HepG2 (cell line): ENCODE data around the gene BCAR3. TPM values are rescaled to one million over a fixed set of nuclear protein-coding genes. Genes with fewer than 3 reads are reported as not detected.

Experiments
- ATAC-seq: fragments of 200-7000 bp; cut with Tn5 transposase; 3 replicates; pipeline ENCODE4 v1.9.1; 2020; ENCODE audit warnings: mild to moderate bottlenecking, moderate library complexity
- BruUV-seq: library from RNA; stranded (reverse); fragments of 400-500 nt; replicated peaks from 2 replicates; lab custom pipeline; 2021; lab: Mats Ljungman, UMichigan
- CTCF ChIA-PET: fragments of 300-600 bp; formaldehyde crosslinking; extraction: SDS; loops from one replicate; lab custom pipeline; 2021; ENCODE audit warnings: low total read pairs, inconsistent platforms, low intra/inter-chr PET ratio; lab: Yijun Ruan, JAX
- POLR2A ChIA-PET: fragments of 350-600 bp; sonication (Branson Sonifier 250); formaldehyde crosslinking; loops from one replicate; lab custom pipeline; 2020; ENCODE audit warnings: antibody characterized with exemption, inconsistent platforms; lab: Yijun Ruan, JAX
- DNase-seq: peaks from one replicate; pipeline ENCODE4 v3.0.0-alpha.2; 2015; ENCODE audit warnings: low spot score
- FAIRE-seq: peaks from 3 replicates; lab custom pipeline; 2011; peaks lifted over from hg19 to GRCh38; lab: Jason Lieb, UNC
- H2AFZ ChIP-seq: one replicate; pipeline ENCODE4 v1.6.1; 2011; ENCODE audit warnings: low read length, inconsistent platforms
- H3K27ac ChIP-seq: fragments of 300-600 bp; 3 replicates; pipeline ENCODE4 v1.8.0; 2011; ENCODE audit warnings: mixed run types, mild to moderate bottlenecking, mixed read lengths, low read length, inconsistent platforms; ENCODE audit not compliant: insufficient read depth; ENCODE audit errors: extremely low read length
- H3K27me3 ChIP-seq, 2 experiments: fragments of 200-600 bp in 1 of 2; 2 replicates in 1 of 2; 3 replicates in 1 of 2; pipeline versions ENCODE4 v1.6.0 to v1.8.0; 2011; ENCODE audit warnings: low read length in 2 of 2, mild to moderate bottlenecking in 2 of 2, moderate library complexity in 2 of 2, inconsistent platforms in 1 of 2; ENCODE audit not compliant: insufficient read depth in 2 of 2, control insufficient read depth in 1 of 2
- H3K36me3 ChIP-seq, 2 experiments: fragments of 200-600 bp in 1 of 2; replicated peaks in 1 of 2; 2 replicates in 1 of 2; 3 replicates in 1 of 2; pipeline versions ENCODE4 v1.5.1 to v1.8.0; 2011; ENCODE audit warnings: low read length in 2 of 2, inconsistent platforms in 1 of 2; ENCODE audit not compliant: insufficient read depth in 2 of 2, control insufficient read depth in 1 of 2
- H3K4me1 ChIP-seq: 2 replicates; pipeline ENCODE4 v1.5.1; 2012; ENCODE audit warnings: low read length, inconsistent platforms; ENCODE audit not compliant: insufficient read depth
- H3K4me2 ChIP-seq: 2 replicates; pipeline ENCODE4 v1.6.0; 2011; ENCODE audit warnings: low read depth, low read length, inconsistent platforms
- H3K4me3 ChIP-seq, 3 experiments: fragments of 200-600 bp in 1 of 3; sonication (generic), shearing (Covaris generic) in 1 of 3; replicated peaks in 1 of 3; 2 replicates each; pipeline ENCODE4 v1.5.1; 2011 to 2016; ENCODE audit warnings: low read length in 3 of 3, inconsistent platforms in 2 of 3, low read depth in 2 of 3, mild to moderate bottlenecking in 2 of 3, control low read depth in 1 of 3, mixed read lengths in 1 of 3; ENCODE audit not compliant: insufficient read depth in 1 of 3
- H3K79me2 ChIP-seq: one replicate; pipeline ENCODE4 v1.6.1; 2011; ENCODE audit warnings: low read length, inconsistent platforms; ENCODE audit not compliant: insufficient read depth
- H3K9ac ChIP-seq: 2 replicates; pipeline ENCODE4 v1.6.0; 2011; ENCODE audit warnings: mild to moderate bottlenecking, low read depth, low read length, inconsistent platforms; ENCODE audit not compliant: insufficient read depth
- H3K9me3 ChIP-seq: 2 replicates; pipeline ENCODE4 v1.5.1; 2012; ENCODE audit warnings: mild to moderate bottlenecking, low read length
- H4K20me1 ChIP-seq: 2 replicates; pipeline ENCODE4 v1.6.0; 2011; ENCODE audit warnings: inconsistent platforms, mild to moderate bottlenecking, low read length, moderate library complexity; ENCODE audit not compliant: insufficient read depth
- EEA1 ChIP-seq: sonication (generic); formaldehyde crosslinking; IDR thresholded peaks from 2 replicates; pipeline ENCODE4 v1.5.1; 2020; ENCODE audit warnings: mild to moderate bottlenecking, missing genetic modification reagents, borderline replicate concordance
- RXRB ChIP-seq: IDR thresholded peaks from 2 replicates; pipeline ENCODE4 v1.6.1; 2016; ENCODE audit warnings: borderline replicate concordance, missing genetic modification reagents, missing compliant biosample characterization
- ZNF337 ChIP-seq: sonication (generic); formaldehyde crosslinking; IDR thresholded peaks from 2 replicates; pipeline ENCODE4 v1.5.1; 2020; ENCODE audit warnings: missing genetic modification reagents, low read depth, mild to moderate bottlenecking, borderline replicate concordance
- ZNF7 ChIP-seq: IDR thresholded peaks from 2 replicates; pipeline ENCODE4 v1.6.1; 2016; ENCODE audit warnings: missing biosample characterization, missing genetic modification reagents
- WGBS: methylation state at CpG from one replicate; pipeline ENCODE4 v1.1.6; 2017; ENCODE audit warnings: low lambda C conversion rate; 5-methylcytosine and 5-hydroxymethylcytosine counted together
- in situ Hi-C: cut with HindIII; loops from 2 replicates; pipeline ENCODE4 v1.10.0; 2017; ENCODE audit warnings: low pct_unique_long_range_greater_than_20kb; ENCODE audit not compliant: extremely low pct_ligation_motif_present
- intact Hi-C: fragments of 100-400 bp; cut with micrococcal nuclease; formaldehyde crosslinking; loops from one replicate; pipeline ENCODE4 v1.10.0; 2022; ENCODE audit not compliant: unreplicated experiment
- polyA plus RNA-seq, 8 experiments: library from polyadenylated mRNA; depleted of rRNA in 3 of 8; stranded (reverse) in 7 of 8; unstranded in 1 of 8; fragments of >200 nt; fragmentation: Illumina TruSeq in 4 of 8; extraction: Trizol in 4 of 8; gene quantifications; 2 replicates each; pipeline versions ENCODE4 v1.2.1 to v1.2.3, GENCODE V29; 2011 to 2016; ENCODE audit warnings: low read depth in 4 of 8, missing spikeins in 1 of 8, mixed read lengths in 1 of 8; ENCODE audit not compliant: insufficient read depth in 1 of 8
- total RNA-seq, 5 experiments: library from RNA; depleted of rRNA; stranded (reverse); fragments of >200 nt; fragmentation: Illumina TruSeq; extraction: Trizol; gene quantifications; 2 replicates each; pipeline ENCODE4 v1.2.3, GENCODE V29; 2016; ENCODE audit warnings: low read depth in 1 of 5
- TF ChIP-seq, protein P1 (sequence below): sonication (generic); formaldehyde crosslinking; IDR thresholded peaks from 2 replicates; pipeline ENCODE4 v1.5.0; 2020; ENCODE audit warnings: mild to moderate bottlenecking, missing genetic modification reagents
- TF ChIP-seq, protein P2 (sequence below): sonication (generic); formaldehyde crosslinking; IDR thresholded peaks from 2 replicates; pipeline ENCODE4 v1.4.0; 2020; ENCODE audit warnings: missing genetic modification reagents
- TF ChIP-seq, protein P3 (sequence below): sonication (generic); formaldehyde crosslinking; conservative IDR thresholded peaks from 2 replicates; pipeline ENCODE4 v1.8.0; 2022; ENCODE audit warnings: mild to moderate bottlenecking, moderate library complexity, missing genetic modification reagents
- TF ChIP-seq, protein P4 (sequence below): sonication (generic); formaldehyde crosslinking; IDR thresholded peaks from 2 replicates; pipeline ENCODE4 v1.4.0; 2020; ENCODE audit warnings: missing genetic modification reagents

Gene BCAR3
- total and polyA plus RNA-seq, 2 of the 13 experiments (the other 11 are each of a cell fraction or from before 2014, with no cell fraction given) = 3.6 to 4.8 TPM

DNA sequence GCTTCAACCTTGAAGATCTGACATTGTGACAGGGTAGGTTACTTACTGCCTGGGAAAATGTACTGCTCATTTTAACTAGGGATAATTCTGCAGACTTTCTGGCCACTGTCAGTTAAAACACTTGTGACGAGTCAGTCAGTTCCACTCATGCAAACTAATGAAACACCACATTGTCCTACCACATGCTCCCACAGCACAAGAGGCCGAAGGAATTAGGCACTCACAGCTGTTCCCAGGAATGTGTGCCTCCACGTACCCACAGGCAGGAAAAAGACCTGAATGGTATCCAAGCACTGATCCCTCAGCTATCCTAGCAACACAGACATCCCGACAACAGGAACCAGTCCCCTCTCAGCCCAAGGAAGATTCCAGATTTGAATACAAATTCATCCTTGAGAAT, 12.3 kb downstream of the BCAR3 start:
- no peaks in the 10 kb centered on the region for H4K20me1 ChIP-seq
- no peak for ATAC-seq
- BruUV-seq = no TSS peak

More for the DNA sequence above, 12.3 kb downstream of the BCAR3 start:
- no peak overlapping the region for H3K4me2 ChIP-seq
- intact Hi-C loops (no loop called here), in situ Hi-C loops (no loop called here)
- H3K27ac ChIP-seq = no peak overlapping the region
- H3K4me1 ChIP-seq = peaks cover 69% of the 10 kb centered on the region
- POLR2A ChIA-PET = interaction anchor here (1.0 kb wide), 1 partner anchor 324 kb away, joined by 3 read pairs; no protein-coding TSS in a partner anchor
- TF ChIP-seq, protein P1, sequence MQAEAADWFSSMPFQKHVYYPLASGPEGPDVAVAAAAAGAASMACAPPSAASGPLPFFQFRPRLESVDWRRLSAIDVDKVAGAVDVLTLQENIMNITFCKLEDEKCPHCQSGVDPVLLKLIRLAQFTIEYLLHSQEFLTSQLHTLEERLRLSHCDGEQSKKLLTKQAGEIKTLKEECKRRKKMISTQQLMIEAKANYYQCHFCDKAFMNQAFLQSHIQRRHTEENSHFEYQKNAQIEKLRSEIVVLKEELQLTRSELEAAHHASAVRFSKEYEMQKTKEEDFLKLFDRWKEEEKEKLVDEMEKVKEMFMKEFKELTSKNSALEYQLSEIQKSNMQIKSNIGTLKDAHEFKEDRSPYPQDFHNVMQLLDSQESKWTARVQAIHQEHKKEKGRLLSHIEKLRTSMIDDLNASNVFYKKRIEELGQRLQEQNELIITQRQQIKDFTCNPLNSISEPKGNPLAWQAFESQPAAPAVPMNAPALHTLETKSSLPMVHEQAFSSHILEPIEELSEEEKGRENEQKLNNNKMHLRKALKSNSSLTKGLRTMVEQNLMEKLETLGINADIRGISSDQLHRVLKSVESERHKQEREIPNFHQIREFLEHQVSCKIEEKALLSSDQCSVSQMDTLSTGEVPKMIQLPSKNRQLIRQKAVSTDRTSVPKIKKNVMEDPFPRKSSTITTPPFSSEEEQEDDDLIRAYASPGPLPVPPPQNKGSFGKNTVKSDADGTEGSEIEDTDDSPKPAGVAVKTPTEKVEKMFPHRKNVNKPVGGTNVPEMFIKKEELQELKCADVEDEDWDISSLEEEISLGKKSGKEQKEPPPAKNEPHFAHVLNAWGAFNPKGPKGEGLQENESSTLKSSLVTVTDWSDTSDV (CRISPR knock-in tag) = no peak
- no peak for TF ChIP-seq RXRB (CRISPR knock-in tag)
- TF ChIP-seq ZNF7 (CRISPR knock-in tag) = no peak
- TF ChIP-seq, protein P2, sequence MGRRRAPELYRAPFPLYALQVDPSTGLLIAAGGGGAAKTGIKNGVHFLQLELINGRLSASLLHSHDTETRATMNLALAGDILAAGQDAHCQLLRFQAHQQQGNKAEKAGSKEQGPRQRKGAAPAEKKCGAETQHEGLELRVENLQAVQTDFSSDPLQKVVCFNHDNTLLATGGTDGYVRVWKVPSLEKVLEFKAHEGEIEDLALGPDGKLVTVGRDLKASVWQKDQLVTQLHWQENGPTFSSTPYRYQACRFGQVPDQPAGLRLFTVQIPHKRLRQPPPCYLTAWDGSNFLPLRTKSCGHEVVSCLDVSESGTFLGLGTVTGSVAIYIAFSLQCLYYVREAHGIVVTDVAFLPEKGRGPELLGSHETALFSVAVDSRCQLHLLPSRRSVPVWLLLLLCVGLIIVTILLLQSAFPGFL (CRISPR knock-in tag) = no peak
- no peak for TF ChIP-seq EEA1 (CRISPR knock-in tag)
- TF ChIP-seq, protein P3, sequence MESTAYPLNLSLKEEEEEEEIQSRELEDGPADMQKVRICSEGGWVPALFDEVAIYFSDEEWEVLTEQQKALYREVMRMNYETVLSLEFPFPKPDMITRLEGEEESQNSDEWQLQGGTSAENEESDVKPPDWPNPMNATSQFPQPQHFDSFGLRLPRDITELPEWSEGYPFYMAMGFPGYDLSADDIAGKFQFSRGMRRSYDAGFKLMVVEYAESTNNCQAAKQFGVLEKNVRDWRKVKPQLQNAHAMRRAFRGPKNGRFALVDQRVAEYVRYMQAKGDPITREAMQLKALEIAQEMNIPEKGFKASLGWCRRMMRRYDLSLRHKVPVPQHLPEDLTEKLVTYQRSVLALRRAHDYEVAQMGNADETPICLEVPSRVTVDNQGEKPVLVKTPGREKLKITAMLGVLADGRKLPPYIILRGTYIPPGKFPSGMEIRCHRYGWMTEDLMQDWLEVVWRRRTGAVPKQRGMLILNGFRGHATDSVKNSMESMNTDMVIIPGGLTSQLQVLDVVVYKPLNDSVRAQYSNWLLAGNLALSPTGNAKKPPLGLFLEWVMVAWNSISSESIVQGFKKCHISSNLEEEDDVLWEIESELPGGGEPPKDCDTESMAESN (CRISPR knock-in tag) = no peak
- no peak for TF ChIP-seq ZNF337 (CRISPR knock-in tag)
- TF ChIP-seq, protein P4, sequence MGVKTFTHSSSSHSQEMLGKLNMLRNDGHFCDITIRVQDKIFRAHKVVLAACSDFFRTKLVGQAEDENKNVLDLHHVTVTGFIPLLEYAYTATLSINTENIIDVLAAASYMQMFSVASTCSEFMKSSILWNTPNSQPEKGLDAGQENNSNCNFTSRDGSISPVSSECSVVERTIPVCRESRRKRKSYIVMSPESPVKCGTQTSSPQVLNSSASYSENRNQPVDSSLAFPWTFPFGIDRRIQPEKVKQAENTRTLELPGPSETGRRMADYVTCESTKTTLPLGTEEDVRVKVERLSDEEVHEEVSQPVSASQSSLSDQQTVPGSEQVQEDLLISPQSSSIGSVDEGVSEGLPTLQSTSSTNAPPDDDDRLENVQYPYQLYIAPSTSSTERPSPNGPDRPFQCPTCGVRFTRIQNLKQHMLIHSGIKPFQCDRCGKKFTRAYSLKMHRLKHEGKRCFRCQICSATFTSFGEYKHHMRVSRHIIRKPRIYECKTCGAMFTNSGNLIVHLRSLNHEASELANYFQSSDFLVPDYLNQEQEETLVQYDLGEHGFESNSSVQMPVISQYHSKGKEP (CRISPR knock-in tag) = no peak
- no peak overlapping the region for H3K9ac ChIP-seq
- no peak for DNase-seq
- CTCF ChIA-PET = no interaction called here
- peaks cover 1 to 10% of the 10 kb centered on the region in 2 experiments; a peak in 2 of 5 replicates for H3K36me3 ChIP-seq
- H3K79me2 ChIP-seq = no peaks in the 10 kb centered on the region
- H3K27me3 ChIP-seq = no peaks in the 10 kb centered on the region
- no peaks in the 10 kb centered on the region for H3K9me3 ChIP-seq
- H2AFZ ChIP-seq = no peak overlapping the region
- no peak overlapping the region for H3K4me3 ChIP-seq
- FAIRE-seq = no peak
- WGBS = 96% methylated on average over 4 of the region's 4 CpGs
